GM06990 (cell line): ENCODE data around the gene TINAGL1.

Experiments used
- DNase-seq: peaks from one replicate; pipeline ENCODE4 v3.0.0-alpha.2; 2011; ENCODE audit not compliant: insufficient read length; ENCODE audit errors: extremely low read depth
- H3K27me3 ChIP-seq: replicated peaks from 2 replicates; pipeline ENCODE4 v1.6.0; 2011; ENCODE audit warnings: low read length; ENCODE audit not compliant: control insufficient read depth, insufficient read depth
- H3K36me3 ChIP-seq: 2 replicates; pipeline ENCODE4 v1.5.1; 2011; ENCODE audit warnings: low read length; ENCODE audit not compliant: control insufficient read depth, insufficient read depth
- H3K4me3 ChIP-seq: replicated peaks from 2 replicates; pipeline ENCODE4 v1.5.1; 2011; ENCODE audit warnings: low read depth, mild to moderate bottlenecking, control low read depth, low read length
- TF ChIP-seq, protein P1 (sequence below): IDR thresholded peaks from 2 replicates; pipeline ENCODE4 v1.5.1; 2011; ENCODE audit warnings: low read length, control low read depth, mild to moderate bottlenecking, inconsistent platforms; ENCODE audit not compliant: insufficient read depth, poor library complexity, severe bottlenecking

Gene TINAGL1

DNA sequence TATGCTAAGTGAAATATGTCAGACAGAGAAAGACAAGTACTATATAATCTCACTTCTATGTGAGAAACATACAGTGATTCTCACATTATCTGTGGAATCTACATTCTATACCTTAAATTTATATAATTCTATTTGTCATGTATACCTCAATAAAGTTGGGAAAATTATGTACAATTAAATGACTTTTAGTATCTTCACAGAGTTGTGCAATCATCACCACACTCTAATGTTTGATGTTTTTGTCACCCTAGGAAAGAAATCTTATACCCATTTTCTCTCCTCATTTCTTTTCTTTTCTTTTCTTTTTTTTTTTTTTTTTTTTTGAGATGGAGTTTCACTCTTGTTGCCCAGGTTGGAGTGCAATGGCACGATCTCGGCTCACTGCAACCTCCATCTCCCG, 37.0 kb upstream of the TINAGL1 start:
- TF ChIP-seq, protein P1, sequence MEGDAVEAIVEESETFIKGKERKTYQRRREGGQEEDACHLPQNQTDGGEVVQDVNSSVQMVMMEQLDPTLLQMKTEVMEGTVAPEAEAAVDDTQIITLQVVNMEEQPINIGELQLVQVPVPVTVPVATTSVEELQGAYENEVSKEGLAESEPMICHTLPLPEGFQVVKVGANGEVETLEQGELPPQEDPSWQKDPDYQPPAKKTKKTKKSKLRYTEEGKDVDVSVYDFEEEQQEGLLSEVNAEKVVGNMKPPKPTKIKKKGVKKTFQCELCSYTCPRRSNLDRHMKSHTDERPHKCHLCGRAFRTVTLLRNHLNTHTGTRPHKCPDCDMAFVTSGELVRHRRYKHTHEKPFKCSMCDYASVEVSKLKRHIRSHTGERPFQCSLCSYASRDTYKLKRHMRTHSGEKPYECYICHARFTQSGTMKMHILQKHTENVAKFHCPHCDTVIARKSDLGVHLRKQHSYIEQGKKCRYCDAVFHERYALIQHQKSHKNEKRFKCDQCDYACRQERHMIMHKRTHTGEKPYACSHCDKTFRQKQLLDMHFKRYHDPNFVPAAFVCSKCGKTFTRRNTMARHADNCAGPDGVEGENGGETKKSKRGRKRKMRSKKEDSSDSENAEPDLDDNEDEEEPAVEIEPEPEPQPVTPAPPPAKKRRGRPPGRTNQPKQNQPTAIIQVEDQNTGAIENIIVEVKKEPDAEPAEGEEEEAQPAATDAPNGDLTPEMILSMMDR = no peak
- Histone ChIP-seq H3K4me3 (no peak overlapping the region), H3K27me3 (no peaks in the 10 kb centered on the region; the same call in 1 of the 2 replicates), H3K36me3 (no peaks in the 10 kb centered on the region)
- DNase-seq = no peak

- no peak for DNase-seq
- Histone ChIP-seq H3K4me3 (no peak overlapping the region), H3K36me3 (no peaks in the 10 kb centered on the region), H3K27me3 (no peaks in the 10 kb centered on the region; the same call in 1 of the 2 replicates)
- TF ChIP-seq, protein P1 = no peak
Measured at GRCh38 chr1:31541194-31541593, 35.1 kb upstream of the TINAGL1 start.

DNA sequence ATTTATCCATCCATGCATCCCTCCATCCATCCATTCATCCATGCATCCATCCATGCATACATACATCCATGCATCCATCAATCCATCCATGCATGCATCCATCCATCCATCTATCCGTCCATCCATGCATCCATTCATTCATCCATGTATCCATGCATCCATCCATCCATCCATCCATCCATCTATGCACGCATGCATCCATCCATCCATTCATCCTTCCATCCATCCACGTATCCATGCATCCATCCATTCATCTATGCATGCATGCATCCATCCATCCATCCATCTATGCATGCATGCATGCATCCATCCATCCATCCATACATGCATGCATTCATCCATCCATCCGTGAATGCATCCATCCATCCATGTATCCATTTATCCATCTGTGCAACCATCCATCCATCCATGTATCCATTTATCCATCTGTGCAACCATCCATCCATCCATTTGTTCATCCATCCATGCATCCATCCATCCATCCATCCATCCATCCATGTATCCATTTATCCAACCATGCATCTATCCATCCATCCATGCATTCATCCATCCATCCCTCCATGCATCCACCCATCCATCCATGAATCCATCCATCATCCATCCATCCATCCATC, 30.3 kb upstream of the TINAGL1 start:
- TF ChIP-seq, protein P1 = no peak
- DNase-seq = no peak
- no peaks in the 10 kb centered on the region for H3K36me3 ChIP-seq
- no peaks in the 10 kb centered on the region; the same call in 1 of the 2 replicates for H3K27me3 ChIP-seq
- H3K4me3 ChIP-seq = no peak overlapping the region

- Histone ChIP-seq H3K36me3 (no peaks in the 10 kb centered on the region), H3K27me3 (no peaks in the 10 kb centered on the region)
- DNase-seq = no peak
Measured at GRCh38 chr1:31548534-31548906, 27.8 kb upstream of the TINAGL1 start.

DNA sequence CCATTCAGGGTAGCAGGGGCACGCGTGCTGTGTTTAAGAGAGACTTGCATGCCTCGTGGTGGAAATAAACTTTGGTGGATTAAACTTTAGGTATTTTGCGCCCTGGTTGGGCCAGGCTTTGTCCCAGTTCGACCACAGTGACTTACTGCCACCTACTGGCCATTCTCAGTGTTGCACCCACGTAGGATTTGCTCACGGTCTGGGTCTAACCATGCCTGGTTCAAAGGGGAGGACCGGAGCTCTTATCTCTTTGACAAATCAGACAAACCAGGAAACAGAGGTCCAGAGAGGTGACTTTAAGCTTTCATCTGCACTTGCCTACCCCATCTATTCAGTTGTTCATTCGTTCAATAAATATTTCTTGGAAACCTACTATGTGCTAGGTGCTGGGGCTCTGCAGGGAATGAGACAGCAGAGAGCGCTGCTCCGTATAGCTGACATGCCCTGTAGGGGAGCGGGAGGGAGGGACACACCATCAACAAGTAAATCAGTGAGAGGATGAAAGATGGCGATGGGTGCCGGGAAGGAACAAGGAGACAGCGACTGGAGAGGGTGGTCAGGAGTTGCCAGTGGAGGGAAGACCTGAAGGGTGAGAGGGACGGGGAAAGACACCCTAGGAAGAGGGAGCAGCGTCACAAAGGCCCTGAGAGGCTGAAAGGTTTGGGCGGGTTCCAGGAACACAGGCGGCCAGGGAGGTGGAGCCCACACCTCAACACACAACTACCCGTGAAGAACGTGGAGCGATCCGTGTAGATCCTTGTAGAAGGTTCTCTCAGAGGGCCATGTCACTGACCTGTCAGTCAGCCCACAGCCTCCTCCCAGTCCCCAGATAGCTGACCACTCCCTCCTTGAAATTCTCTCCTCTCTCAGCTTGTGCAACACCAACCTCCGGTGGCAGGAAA, 27.2 kb upstream of the TINAGL1 start:
- TF ChIP-seq, protein P1 = peak; percentile 76
- Histone ChIP-seq H3K4me3 (peak overlapping the region; percentile 41), H3K36me3 (no peaks in the 10 kb centered on the region), H3K27me3 (no peaks in the 10 kb centered on the region)
- peak; percentile 67 for DNase-seq

More at GRCh38 chr1:31548534-31548906, 27.8 kb upstream of the TINAGL1 start:
- TF ChIP-seq, protein P1 = no peak
- no peak overlapping the region for H3K4me3 ChIP-seq
